Brain microvascular endothelial cell (primary cell): ENCODE data around the gene IMPG2.

Experiments used
- DNase-seq: peaks from one replicate; pipeline ENCODE4 v3.0.0-alpha.2; 2020
- H3K27ac ChIP-seq: fragments of 250-450 bp; sonication (Bioruptor Pico); 2 replicates; pipeline ENCODE4 v1.5.1; 2020; ENCODE audit warnings: mild to moderate bottlenecking, moderate library complexity
- H3K27me3 ChIP-seq: fragments of 250-450 bp; sonication (Bioruptor Pico); replicated peaks from 2 replicates; pipeline ENCODE4 v1.5.1; 2020; ENCODE audit warnings: mild to moderate bottlenecking
- H3K36me3 ChIP-seq: fragments of 250-450 bp; sonication (Bioruptor Pico); replicated peaks from 2 replicates; pipeline ENCODE4 v1.5.1; 2020; ENCODE audit warnings: mild to moderate bottlenecking
- H3K4me3 ChIP-seq: 2 replicates; pipeline ENCODE4 v1.5.1; 2011; ENCODE audit warnings: low read depth, mild to moderate bottlenecking, control low read depth, low read length, moderate library complexity
- CTCF ChIP-seq: IDR thresholded peaks from 2 replicates; pipeline ENCODE4 v1.5.1; 2011; ENCODE audit warnings: low read depth, mild to moderate bottlenecking, moderate library complexity, low read length, control low read depth, inconsistent platforms; ENCODE audit errors: missing control alignments
- in situ Hi-C: cut with HindIII; loops from 2 replicates; pipeline ENCODE4 v1.10.0; 2017; ENCODE audit warnings: low sequenced_read_pairs, low pct_ligation_motif_present

IMPG2 gene

GRCh38 chr3:101303836-101304235 is 16.5 kb downstream of the IMPG2 start:
- H3K27me3 ChIP-seq, result no peaks in the 10 kb centered on the region
- no peak overlapping the region for H3K4me3 ChIP-seq
- in situ Hi-C loops, result no loop called here
- H3K27ac ChIP-seq, result no peak overlapping the region
- no peak for TF ChIP-seq CTCF
- no peaks in the 10 kb centered on the region for H3K36me3 ChIP-seq
- no peak for DNase-seq

DNA sequence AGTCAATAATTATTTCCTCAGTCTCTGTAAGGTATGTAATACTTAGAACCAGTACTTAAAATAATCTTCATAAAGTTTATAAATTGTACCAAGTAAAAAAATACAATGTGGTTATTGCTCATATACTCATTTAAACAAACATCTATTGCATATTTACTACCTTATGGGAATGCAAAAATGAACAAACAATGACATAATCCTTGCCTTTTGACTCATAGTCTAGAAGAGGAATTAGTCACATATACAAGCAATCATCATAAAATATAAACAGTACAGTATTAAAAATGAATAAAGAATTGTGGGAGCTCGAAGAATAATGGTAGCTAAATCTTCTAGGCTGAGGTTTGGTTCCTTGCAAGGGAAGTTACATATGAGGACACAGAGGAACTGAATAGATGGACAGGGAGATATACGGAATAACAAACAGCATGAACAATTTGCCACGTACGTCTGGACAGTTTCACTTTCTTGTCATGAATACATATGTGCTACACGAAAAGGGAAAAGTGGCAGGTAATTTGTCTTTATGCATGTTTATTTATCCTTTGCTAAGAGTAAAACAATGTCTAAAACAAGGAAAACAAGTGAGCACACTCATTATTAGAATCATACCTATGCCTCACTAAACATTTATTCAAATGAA is 17.2 kb downstream of the IMPG2 start:
- Histone ChIP-seq H3K27me3 (no peaks in the 10 kb centered on the region), H3K36me3 (no peaks in the 10 kb centered on the region), H3K4me3 (no peak overlapping the region), H3K27ac (no peak overlapping the region)
- DNase-seq, result no peak
- in situ Hi-C loops, result no loop called here
- no peak for TF ChIP-seq CTCF

GRCh38 chr3:101300073-101300472 is 20.3 kb downstream of the IMPG2 start:
- no peak overlapping the region for H3K27ac ChIP-seq
- no peak overlapping the region for H3K4me3 ChIP-seq
- DNase-seq, result no peak
- no peaks in the 10 kb centered on the region for H3K27me3 ChIP-seq
- in situ Hi-C loops, result no loop called here
- TF ChIP-seq CTCF, result no peak
- no peaks in the 10 kb centered on the region for H3K36me3 ChIP-seq

DNA sequence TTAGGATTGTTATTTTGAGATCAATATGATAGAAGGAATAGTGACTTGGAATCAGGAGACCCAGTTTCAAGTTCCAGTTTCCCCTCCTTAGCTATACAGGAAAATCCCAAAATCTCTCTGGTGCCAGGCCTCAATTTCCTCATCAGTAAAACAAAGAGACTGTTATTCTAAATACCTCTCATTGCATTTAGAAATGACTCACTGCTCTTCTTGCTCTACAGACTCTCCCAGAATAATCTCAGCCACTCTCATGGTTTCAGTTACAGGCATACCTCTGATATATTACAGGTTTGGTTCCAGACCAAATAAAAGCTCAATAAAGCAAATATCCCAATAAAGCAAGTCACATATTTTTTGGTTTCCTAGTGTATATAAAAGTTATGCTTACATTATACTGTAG is 28.3 kb downstream of the IMPG2 start:
- peak; percentile 12 for DNase-seq
- in situ Hi-C loops, result no loop called here

GRCh38 chr3:101288294-101288693 is 32.1 kb downstream of the IMPG2 start:
- H3K4me3 ChIP-seq, result no peak overlapping the region
- no peaks in the 10 kb centered on the region for H3K27me3 ChIP-seq
- H3K27ac ChIP-seq, result no peak overlapping the region
- DNase-seq, result no peak
- no peak for TF ChIP-seq CTCF
- H3K36me3 ChIP-seq, result no peaks in the 10 kb centered on the region
- in situ Hi-C loops, result no loop called here

More for the DNA sequence above, 28.3 kb downstream of the IMPG2 start:
- Histone ChIP-seq H3K27ac (no peak overlapping the region), H3K4me3 (no peak overlapping the region), H3K36me3 (no peaks in the 10 kb centered on the region), H3K27me3 (no peaks in the 10 kb centered on the region)
- TF ChIP-seq CTCF, result no peak

GRCh38 chr3:101284757-101285156 is 35.6 kb downstream of the IMPG2 start:
- H3K27ac ChIP-seq, result no peak overlapping the region
- H3K4me3 ChIP-seq, result no peak overlapping the region
- no peaks in the 10 kb centered on the region for H3K27me3 ChIP-seq
- in situ Hi-C loops, result no loop called here
- no peaks in the 10 kb centered on the region for H3K36me3 ChIP-seq
- no peak for DNase-seq
- TF ChIP-seq CTCF, result no peak
